GM19023 (cell line): Measurements from ENCODE around the gene SH3PXD2A.
"Not testable (repeated sequence)": the region's sequence is repeated elsewhere in the genome, so short reads cannot be mapped to it uniquely, and the experiment has no call there.

Experiments used
- ATAC-seq: cut with Tn5 transposase; IDR thresholded peaks from one replicate; pipeline ENCODE4 v1.9.1; 2021; ENCODE audit warnings: mild to moderate bottlenecking, moderate library complexity; ENCODE audit not compliant: unreplicated experiment

The SH3PXD2A gene

DNA sequence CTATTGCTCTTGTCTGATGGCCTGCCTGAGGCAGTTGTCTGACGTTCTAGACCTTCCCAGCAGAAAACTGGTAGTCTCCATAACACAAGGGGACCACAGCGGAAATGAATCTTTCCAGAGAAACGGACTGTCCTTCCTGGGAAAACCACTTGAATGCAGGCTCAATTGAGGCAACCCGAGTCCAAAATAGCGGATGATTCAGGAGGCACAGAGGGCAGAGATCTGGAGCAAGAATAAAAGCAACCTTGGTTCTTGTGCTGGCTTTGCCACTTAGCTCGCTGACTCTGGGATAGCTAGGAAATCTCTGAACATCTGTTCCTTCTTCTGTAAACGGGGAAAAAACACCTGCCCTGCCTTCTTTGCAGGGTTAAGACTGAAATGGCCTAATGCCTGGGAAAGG is 183.0 kb downstream of the SH3PXD2A start:
- no peak for ATAC-seq

DNA sequence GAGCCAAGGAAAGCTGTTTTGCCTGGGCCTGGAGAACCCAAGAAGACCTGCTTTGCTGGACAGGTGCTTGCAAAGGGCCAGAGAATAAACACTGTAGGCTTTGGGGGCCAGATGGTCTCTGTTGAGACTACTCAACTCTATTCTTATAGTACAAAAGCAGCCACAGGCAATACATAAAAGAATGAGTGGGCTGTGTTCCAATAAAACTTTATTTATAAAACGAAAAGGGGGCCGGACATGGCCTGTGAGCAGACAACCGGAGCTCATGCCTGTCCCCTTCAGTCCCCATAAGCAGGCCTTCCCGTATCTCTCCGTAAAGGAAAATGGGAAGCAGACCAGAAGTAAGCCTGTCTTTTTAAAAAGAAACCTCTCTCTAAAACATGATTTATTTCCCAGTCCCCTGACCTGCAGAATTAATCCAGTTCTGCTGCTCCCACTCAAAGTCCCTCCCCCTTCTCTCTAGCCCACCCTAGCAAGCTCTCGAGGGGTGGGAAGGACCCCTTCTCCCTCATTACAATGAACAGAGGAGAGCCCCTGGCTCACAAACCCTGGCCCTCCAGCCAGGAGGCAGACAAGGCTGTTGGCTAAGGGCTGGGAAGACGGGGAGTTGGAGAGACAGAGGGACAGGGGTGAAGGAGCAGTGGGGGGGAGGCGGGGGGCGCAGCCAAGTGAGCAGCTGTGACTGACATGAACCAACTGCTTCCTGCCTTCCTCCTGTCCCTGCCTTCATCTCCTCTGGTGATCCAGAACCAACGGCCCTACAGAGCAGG is 184.1 kb downstream of the SH3PXD2A start:
- no peak for ATAC-seq

DNA sequence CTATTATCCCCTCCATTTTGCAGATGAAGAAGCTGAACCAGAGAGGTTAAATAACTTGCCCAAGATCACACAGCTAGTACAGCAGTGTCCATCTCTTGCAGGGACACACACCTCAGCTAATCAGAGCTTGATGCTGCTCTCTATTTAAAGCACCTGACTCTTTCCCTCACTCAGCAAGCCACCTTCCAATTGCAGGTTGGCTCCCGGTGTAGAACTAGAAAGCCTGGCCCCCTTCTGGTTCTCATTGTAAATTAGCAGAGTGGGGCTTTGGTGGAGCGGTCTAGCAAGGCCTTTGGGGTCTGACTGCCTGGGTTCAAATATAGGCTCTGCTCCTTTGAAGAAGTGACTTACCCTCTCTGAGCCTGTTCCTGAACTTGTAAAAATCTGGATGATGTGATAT is 185.4 kb downstream of the SH3PXD2A start:
- no peak for ATAC-seq

DNA sequence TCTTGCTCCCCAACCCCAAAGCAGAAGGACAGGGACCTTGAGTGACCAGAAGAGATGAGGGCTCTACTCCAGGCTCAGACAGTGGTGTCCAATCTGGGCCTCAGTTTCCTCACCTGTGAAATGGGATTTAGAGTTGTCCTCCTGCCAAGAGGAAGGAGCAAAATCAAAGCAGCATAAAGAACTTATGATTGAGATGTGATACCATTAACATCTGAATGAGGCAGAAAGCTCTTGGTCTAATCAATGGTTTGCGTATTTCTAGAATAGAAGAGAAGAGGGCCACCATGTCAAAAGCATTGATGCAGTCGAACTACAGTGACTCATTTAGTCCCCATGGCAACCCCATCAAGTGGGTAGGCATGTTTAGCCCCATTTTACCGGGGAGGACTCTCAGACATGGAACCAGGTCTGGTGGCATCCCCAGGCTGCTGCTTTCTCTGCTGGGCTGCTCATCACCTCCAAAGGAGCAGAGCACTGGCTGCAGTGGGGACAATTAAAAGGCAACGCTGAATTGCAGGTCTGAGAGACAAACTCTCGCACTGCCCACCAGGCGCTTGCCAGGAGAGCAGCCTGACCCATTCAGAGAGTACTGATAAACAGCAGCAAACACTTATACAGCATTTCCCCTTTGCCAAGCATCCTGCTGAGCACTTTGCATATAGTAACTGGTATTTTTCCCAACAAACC is 186.0 kb downstream of the SH3PXD2A start:
- no peak for ATAC-seq

DNA sequence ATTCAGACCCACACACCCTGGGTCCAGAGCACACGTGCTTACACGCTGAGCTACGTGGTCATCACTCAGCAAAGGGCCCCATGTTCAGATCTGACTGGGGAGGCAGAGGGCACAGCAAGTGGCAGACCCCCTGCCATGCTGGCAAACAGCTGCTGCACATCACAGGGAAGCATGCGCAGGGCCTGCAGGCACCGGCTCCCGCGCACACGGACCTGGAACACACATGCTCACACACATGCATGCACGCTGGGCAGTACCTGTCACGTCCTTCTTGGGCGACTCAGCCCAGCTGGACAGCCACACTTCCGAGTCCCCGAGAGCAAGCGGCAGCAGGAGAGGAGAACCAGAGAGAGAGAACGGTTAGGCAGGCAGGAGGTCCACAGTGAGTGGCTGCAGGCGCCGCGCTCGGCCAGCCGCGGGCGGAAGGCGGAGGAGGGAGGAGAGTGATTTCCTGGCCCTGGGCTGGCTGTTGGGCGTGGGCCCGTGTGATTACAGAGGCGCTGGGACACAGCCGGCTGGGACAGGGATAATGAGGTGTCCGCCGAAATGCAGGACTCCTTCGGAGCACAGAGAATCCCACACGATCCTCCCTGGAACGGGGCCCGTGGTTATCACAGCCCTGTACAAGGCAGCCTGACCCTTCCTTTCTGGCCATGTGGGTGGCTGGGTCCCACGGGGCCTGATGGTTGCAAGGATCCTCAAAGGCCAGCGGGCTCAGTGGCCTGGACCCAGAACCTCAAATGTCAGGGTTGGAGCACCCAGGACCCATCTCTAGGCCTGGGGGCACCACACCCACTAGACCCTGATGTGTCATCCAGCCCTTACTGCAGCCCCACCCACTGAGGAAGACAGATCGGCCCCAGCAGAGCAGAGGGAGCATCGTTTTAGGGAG is 186.8 kb downstream of the SH3PXD2A start:
- no peak for ATAC-seq

DNA sequence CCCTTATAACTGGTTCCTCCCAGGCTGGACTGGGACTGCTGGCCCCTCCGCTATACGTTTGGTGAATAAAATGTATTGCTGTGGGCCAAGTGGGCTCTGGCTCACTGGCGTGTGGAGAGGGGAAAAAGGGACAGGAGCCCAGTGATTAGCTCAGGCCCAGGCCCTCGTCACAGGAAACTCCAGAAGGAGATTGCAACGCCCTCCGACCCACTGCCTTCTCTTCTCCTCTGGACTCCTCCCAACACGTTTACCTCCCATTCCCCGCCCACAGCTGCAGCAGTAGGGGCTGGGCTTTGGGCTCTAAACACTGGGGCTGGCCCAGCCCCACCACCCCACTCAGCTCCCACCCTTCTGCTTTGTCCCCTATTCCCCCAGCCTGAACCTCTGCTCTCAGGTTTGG is 188.0 kb downstream of the SH3PXD2A start:
- ATAC-seq, result no peak

DNA sequence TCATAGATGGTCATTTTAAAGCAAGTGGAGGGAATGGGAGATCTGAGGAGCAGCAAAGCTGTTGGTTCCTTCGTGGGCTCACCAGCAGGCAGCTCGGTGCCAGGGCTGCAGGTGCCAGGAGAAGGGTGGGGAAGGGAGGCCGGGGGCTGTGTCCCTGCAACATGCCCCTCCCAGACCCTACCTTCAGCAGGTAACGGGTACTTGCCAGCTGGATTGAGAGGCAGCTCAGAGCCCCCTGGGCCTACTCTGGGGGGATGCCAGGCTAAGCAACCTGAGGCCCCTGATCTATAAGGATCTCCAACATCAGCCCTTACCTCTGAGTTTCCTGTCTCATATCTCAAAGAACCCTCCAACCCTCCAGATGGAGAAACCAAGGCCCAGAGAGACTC is 188.6 kb downstream of the SH3PXD2A start:
- ATAC-seq, result no peak

DNA sequence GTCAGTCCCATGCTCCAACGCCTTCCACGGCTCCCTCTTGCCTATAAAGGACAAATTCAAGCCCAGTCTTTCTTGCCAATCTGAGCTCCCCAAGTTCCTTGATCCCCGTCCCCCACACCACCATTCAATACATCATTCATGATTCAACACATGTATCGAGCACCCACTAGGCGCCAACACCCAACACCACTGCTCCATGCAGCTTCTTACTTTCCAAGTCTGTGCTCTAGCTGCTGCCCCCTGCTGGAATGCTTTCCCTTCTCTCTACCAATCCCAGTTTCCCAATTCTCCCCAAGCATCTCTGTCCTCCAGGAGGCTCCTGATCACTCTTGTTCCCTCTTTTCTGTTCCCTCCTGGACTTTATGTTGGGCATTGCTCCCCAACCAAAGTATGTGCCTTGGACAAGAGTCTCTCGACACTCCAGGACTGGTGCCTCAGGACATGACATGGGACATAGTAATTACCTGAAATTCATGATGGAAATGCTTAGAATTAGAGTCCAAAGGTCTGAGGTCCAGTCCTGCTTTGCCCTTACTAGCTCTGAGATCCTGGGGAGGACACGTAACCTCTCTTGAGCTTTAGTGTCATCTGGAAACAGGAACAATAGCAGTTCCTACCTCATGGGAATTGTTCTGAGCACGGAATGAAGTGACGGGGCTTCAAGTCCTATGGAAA is 189.2 kb downstream of the SH3PXD2A start:
- ATAC-seq, result no peak

DNA sequence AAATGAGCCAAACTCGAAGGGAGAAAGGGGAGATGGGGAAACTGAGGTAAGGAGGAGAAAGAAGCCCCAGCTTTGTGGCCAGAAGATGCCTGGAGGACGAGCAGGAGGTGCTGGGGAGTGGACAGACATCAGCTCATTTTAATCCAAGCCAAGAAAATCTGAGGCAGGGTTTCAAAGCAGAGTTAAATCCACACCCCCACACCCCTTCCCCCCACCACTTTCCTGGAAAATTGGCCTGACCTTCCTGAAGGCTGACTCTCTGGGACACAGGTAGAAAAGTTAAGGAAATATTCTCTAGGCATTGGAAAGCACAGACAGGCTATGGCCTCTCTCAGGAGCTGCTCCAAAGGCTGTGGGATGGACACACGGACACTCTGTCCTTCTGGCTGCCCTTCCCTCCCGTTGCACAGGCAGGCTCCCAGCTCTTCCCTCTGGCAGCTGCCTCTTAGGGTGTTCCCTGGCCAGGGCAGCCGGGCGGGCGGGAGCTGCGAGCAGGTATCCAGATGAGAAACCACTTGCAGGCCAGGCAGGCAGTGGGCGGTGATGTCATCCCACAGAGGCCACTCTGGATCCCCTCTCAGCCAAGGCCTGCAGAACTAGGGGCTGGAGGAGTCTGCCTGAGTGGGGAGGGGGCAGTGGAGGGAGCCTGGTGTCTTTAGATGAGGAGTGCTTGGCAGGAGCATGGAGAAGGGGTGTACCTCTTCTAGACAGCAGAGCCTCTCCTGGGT is 190.1 kb downstream of the SH3PXD2A start:
- no peak for ATAC-seq

DNA sequence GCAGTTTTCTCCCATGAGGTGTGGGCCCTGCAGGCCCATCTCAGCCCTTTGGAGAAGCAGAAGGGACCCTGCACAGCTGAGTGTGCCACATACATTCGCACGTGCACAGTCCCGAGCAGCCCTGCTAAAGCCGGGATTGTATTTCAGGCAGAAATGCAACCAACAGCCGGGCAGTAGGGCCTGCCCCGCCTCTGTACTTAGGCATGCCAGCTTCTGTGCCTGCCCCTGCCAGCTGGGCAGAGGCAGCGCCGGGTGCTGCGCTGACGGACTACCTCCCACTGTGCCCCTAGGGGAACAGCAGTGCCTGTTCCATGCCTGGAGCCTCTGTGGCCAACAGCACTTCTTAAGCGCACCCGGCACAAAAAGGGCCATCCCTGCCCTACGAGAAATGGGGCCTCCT is 191.6 kb downstream of the SH3PXD2A start:
- ATAC-seq, result no peak

DNA sequence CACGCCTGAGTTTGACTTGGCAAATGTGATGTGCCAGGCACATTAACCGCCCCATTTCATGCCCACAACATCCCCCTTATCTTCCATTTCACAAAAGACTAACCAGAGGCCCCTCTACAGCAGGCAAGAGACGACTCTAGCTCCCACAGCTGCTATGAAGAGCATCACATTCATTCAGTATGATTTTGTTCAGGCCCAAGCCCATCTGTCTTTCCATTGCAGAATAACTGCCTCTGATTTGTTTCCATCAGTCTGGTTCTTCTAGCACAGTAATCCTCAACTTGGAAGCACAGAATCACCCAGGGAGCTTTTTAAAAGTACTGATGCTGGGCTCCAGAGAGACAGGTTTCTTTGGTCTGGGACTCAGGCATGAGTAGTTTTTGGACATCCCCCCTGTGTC is 192.1 kb downstream of the SH3PXD2A start:
- ATAC-seq, result no peak

DNA sequence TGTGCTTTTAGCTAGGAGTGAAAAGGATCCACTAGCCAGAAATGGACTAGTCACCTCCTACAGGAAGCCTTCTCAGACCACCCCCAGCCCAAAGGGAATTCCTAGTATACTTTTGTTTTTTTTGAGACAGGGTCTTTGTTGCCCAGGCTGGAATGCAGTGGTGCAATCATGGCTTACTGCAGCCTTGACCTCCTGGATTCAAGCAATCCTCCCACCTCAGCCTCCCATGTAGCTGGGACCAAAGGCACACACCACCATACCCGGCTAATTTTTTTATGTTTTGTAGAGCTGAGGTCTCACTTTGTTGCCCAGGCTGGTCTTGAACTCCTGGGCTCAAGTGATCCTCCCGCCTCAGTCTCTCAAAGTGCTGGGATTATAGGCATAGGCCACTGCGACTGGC is 192.7 kb downstream of the SH3PXD2A start:
- not testable (repeated sequence) for ATAC-seq

DNA sequence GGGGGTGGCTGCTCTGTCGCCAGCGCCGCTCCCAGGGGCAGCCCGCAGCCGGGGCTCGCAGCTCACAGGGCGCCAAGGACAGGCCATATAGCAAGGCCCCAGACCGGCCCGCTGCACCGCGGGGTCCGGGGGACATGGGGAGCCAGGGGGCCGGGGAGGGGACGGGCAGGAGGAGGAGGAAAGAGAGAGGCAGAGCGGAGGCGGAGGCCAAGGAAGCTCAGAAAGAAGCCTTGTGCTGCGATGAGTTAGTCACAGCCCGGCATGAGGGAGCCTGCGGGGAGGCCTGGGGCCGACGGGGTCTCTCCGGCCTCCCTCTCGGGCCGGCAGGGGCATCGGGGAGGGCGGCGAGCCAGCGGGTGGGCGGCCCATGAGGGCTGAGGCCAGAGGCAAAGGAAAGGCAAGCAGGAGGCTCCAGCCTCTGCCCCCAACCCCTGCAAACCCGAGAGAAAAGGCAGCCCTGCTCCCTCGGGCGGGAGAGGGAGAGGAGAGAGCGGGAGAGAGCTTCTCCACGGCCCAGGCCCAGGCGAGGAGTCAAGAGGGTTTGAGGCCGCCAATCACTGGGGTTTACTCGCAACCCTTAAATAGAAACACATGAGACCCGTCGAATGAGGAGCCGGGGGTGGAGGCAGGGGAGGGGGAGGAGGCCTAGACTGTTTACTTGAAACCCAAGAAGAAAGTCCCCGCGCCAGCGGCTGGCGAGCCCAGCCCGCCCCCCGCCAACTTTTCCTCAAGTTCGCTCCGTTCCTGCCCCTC is 194.0 kb downstream of the SH3PXD2A start:
- no peak for ATAC-seq

DNA sequence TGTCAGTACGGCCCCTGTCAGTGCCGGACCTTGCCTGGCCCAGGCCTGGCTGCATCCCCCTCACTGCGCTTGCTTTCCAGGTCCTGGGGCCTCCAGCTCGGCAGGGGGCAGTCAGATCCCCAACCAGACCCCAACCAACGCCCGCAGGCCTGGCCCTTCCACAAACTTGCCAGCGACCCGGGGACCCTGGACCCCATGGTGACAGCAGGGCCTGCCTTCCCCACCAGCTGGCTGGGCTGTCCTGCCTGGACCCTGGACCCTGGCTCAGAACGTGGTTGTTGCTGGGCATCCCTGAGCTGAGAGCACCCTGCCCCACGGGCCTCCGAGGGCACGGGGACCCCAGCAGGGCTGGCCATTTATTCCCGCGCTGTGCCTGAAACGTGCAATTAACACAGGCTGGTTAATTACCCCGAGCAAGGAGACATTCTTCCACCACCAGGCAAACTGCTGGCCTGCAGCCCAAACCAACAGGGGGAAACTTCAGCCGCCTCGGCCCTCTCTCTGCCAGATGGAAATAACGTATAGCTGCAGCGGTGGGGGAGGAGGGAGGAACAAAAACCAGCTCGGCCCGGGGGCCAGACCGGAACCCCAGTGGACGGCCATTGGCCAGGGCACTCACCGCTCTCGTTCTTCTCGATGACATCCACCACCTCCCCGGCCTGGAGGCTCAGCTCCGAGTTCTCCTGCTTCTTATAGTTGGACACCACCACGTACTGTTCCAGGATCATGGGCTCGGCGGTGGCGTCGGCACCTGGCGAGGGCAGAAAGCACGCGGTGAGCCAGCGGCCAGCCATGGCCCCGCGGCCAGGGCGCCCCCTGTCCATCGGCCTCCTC is 194.8 kb downstream of the SH3PXD2A start:
- ATAC-seq, result peak; percentile 36

DNA sequence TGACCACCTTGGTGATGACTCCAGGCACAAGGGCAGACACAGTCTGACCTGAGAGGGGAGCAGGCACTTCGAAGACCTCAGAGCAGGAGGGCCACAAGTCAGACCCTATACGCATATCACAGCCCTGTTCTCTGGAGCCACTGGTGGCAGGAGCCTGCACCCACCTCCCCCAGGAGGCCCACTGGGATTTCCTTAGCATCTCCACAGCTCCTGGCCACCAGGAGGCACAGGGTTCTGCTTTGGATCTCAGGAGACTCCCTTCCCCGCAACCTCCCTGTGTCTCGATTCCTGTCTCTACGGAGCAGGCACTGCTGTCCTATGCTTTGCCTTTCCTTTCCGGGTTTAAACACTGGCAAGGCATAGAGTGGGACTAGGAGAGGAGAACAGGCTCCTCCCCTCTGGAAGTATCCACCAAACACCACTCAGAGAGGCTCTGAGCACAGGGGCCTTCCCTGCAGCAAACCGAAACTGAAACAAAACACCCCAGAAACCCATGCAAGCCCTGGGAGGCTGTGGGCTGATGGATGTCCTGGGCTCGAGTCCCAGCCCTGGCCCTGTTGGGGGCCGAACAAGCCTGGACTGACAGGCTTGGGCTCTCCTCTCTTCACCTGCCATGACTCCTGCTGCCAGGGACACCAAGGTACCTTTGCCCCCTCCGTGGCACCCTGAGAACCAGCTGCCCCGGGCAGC is 195.6 kb downstream of the SH3PXD2A start:
- peak; percentile 80 for ATAC-seq

DNA sequence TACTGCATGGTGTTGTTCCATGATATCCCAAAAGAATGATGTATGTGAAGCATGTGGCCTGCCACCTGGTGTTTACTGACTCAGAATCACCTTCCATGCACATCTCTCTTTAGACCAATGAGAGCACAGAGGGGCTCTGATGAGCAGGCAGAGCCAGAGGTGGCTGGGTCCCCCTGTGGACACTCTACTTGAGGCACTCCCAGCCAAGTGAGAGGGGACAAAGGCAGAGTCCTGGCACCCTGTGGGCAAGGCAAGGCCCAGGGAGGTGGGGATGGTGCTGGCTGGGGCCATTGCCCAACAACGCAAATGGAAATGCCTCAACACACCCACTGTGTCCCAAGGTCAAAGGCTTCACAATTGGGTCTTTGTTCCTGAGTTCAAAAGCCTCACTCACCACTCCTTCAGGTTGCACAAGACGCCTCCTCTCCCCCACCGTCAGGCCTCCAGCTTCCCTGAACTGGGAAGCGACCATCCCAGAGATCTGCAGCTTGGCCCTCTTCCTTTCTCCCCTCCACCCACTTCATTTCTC is 197.3 kb downstream of the SH3PXD2A start:
- no peak for ATAC-seq

DNA sequence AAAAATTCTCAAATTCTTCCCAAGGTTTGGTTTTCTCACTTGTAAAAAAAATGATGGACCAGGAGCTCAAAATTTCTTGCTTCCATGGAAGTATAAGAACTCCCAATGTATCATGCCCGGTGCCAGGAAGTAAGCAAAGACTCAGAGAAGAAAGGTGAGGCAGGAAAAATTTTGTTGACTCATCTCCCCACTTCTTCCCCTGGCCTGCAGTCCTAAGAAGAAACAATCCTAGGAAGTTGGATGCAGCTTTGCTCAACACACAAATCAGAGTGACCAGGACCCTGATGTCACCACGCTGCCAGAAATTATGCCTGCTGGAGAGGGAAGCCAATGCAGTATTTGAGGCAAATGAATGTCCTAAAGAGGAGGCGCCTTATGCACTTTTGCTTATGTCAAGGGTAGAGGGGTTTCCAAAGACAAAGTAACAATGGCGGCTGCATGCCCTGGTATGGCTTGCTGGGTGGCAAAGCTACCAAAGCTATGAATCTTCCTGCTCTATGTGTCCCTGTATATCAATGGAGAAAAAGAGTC is 198.2 kb downstream of the SH3PXD2A start:
- ATAC-seq, result no peak

DNA sequence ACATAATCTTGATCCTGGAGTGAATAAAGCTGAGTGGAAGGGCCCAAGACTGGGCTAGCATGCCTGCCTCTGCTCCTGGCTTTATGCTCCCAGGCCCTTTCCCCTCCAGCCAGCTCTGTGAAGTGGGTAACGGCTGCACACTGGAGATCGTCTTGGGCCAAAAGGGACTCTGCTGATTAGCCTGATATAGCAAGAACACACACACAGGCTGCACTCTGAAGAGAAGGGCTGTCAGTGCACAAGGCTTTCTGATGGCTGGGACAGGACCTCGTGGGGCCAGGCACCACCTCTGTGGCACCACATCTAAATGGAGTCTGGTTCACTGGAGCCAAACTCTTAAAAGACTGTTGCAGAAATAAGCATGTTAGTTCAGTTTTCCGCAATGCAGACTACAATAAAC is 200.5 kb downstream of the SH3PXD2A start:
- no peak for ATAC-seq
